ENCODE data around the gene SIK3.
"Not testable (repeated sequence)": the region's sequence is repeated elsewhere in the genome, so short reads cannot be mapped to it uniquely, and the experiment has no call there.

The SIK3 gene

DNA sequence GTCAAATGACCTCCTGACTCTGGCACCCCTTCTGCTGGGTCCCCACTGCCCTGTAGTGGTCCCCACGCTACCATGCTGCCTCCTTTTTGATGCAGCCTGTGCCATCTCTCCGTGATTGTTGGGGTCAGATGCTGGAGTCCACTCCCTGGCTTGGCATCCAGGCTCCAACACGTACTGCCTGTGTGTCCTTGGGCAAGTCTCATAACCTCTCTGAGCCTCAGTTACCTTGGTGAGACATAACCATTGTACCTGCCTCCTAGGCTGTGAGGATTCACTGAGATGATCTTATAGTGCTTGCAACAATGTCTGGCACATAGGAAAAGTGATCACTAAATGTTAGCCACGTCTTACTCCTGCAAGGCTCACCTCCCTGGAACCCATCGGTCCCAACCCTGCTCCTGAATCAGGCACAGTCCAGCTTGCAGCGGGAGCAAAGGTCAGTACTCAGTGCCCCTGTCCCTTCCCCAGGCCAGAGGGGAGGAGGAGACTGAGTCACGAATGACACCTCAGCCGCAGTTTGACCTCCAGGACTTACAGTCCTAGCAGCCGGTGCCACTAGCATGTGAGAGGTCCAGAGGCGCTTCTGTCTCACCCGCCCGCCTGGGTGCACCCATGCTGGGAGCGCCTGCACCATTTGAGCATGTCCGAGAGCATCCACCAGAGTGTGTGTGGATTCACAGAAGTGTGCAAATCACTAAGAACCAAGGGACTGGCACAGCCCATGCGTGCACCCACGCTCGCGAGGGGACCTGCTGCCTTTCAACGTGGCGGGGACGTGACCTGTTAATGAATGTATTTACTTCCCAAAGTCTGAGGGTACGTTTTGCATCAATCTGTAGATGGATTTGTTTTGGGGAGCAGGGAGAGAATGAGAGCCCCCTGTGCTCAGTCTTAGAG lies 272.1 kb downstream of the SIK3 start:
- DNase-seq (ENCODE audit: low spot score) = no peak

DNA sequence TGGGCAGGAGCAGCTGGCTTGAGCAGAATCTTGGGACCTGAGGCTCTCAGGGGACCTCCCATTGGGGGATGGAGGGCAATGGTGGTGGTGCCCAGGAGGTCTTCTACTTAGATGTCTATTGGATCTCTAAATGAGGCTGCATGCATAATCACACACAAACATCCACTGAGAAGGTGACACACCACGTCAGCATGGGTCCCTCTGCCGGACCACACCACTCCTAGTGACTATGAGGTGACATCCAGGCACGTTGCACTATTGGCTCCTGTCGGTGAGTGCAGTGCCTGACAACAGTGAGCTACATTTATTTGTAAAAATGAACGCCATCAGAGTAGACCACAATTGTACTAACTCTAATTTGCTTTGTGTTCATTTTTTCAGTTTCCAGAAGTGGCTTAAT lies 272.8 kb downstream of the SIK3 start:
- DNase-seq (ENCODE audit: low spot score) = no peak

DNA sequence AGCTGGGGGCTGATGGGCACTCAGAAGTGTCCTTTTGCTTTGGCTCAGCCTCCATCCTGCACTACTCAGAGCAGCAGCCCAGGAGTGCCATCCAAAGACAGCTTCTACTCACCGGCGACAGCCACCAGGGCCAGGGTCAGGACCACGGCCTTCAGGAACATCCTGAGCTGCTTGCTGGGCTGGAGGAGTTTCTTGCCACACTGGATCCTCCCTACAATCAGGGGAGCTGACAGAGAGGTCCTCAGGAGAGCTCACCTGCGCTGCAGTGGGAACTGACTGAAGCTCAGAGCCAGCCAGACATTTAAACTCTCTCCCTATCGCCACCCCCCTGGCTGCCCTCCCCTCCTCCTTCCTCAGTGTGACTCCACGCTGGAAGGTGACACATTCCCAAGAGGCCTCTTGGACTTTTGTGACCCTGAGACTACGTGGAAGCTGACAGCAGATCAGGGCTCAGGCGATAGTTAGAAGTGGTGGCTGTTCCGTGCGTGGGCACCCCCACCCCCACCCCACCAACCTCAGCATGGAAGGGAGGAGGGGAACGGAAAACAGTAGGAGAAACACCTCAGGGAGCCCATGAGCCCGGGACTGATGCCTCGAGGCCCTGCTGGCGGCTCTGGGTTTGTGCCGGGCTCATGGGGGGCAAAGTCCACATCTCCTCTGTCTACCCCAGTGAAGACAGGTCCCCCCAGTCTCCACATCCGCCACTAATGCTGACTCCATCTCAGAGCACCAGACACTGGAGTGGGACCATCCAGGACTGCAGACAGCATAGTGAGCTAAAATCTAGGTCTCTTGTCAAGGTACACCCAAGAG lies 275.0 kb downstream of the SIK3 start, which contains the start of gene APOA4:
TSS of gene APOA4 (minus strand) at position 274 of the 813 bp plus-strand sequence. CDS start at position 161, 113 bp downstream.
- no peak for DNase-seq (ENCODE audit: low spot score)

DNA sequence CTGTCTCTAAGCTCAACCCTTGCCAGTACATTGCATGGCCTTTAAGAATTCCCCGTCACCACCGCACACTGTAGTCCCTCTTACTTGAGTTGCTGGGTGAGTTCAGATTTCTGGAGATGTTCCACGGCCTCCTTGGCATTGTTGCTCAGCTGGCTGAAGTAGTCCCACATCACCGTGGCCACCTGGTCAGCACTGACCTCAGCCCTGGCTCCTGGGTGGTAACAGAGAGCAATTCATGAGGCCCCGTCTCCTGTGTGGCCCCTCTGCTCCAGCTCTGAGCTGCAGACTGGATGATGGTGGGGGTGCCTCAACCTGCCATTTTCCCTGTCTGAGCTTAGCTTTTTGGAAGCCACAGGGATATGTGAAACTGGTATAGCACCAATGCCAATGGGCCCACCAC lies 275.7 kb downstream of the SIK3 start:
- no peak for DNase-seq (ENCODE audit: low spot score)

DNA sequence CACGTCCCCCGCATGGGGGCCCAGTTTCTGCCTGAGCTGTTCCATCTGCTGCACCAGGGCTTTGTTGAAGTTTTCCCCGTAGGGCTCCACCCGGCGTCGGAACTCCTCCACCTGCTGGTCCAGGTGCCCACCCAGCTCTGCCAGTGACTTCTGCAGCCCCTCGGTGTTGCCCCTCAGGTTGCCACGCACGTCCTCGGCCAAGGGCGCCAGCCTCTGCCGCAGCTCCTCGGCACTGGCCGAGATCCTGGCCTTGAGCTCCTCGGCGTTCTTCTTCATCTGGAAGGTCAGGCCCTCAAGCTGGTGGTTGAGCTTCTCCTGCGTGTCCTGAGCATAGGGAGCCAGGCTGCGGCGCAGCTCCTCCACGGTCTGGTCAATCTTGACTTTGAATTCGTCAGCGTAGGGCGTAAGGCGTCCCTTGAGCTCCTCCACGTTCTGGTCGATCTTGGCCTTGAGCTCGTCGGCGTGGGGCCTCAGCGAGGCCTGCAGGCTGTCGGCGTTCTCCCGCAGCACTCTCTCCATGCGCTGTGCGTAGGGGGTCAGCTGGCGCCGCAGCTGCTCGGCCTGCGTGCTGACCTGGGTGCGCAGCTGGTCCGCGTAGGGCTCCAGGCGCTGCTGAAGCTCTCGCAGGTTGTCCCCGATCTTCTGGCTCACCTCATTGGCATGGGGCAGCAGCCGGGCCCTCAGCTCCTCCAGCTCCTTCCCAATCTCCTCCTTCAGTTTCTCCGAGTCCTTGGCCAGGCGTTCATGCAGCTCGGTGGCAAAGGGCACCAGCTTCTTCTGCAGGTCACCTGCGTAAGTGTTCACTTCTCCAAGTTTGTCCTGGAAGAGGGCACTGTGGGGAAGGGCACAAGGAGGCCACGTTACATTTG lies 276.9 kb downstream of the SIK3 start:
- DNase-seq (ENCODE audit: low spot score) = no peak

DNA sequence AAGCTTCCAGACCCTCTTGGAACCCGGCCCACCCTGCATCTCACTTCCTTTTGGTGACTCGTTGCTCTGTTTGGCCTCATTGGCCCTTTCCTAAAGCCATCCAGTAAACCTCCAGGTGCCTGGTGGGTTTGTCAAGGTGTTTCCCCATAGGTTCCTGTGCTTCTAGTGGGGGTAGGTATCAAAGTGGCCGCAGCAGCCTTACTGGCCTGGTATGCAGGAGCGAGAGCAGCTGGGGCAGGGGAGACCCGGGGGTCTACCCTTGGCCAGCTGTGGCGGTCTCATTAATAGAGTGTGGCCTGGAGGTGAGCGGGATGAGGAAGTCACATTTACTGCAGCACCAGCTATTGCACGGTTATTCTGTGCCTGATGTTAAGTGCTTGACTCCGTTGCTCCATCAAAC lies 279.2 kb downstream of the SIK3 start:
- DNase-seq (ENCODE audit: low spot score) = no peak

DNA sequence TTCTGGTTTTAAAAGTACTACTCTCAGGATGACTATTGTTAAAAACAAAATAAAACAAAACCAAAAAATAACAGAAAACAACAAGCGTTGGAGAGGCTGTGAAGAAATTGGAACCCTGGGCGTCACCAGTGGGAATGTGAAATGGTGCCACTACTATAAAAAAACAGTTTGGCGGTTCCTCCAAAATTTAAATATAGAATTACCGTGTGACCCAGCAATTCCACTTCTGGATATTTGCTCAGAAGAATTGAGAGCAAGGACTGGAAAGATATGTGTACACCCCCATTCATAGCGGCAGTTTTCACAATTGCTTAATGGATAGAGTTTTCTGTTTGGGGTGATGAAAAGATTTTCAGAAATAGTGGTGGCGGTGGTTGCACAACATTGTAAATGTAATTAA lies 283.7 kb downstream of the SIK3 start:
- DNase-seq (ENCODE audit: low spot score) = no peak

DNA sequence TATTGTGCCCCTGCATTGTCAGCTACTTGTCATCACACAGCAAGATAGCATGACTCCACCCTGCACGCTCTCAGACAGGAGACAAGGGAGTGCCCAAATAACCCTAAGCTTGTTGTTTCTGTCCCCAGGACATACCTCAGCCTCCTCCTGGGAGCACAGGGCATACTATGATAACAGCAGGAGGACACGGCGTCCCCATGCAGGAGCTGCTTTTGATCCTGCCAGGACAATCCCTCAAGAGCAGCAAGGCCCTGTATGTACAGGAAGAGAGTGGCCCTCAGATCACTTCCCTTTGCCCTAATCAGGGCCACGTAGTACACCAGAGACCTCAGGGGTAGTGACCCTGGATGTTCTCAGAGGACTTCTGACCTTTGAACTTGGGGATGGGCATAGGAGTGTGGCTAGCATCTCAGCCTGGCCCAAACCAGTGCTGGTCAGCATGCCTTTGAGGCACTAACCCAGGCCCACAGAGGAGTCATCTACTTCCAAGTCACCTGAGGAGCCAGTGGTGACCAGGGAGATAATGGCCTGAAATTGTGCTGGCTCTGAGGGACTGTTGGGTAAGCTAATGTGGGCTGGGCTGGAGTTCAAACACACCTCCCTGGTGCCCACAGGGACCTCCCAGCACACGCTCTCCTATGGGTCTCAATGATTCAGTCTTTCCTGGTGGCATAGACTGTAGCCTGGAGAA lies 284.3 kb downstream of the SIK3 start:
- no peak for DNase-seq (ENCODE audit: low spot score)

DNA sequence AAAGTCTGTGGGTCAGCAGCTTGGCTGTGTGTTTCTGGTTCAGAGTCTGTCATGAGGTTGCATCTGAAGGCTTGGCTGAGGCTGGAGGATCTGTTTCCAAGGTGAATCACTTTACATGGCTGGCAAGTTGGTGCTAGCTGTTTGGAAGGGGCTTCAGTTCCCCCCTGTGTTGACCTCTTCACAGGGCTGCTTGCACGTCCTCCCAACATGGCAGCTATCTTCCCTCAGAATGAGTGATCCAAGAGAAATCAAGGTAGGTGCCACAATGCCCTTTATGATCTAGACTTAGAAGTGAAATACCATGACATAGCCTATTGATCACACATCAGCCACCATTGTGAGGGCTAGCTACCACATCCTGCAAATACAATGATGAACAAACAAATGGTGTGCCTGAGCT lies 285.1 kb downstream of the SIK3 start:
- DNase-seq (ENCODE audit: low spot score) = no peak

DNA sequence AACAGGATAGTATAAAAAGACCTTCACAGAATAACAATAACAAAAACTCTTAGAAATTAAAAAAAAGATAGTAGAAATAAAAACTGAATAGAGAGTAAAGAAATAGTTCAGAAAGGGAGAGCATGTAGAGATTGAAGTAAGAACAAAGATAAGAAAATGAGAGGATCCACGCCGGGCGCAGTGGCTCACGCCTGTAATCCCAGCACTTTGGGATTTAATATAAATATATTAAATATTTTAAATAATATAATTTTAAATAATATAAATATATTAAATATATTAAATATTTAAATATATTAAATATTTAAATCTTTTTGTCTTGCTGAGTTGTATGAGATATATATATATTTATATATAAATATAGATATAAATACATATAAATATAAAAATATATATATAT lies 286.1 kb downstream of the SIK3 start:
- no peak for DNase-seq (ENCODE audit: low spot score)

DNA sequence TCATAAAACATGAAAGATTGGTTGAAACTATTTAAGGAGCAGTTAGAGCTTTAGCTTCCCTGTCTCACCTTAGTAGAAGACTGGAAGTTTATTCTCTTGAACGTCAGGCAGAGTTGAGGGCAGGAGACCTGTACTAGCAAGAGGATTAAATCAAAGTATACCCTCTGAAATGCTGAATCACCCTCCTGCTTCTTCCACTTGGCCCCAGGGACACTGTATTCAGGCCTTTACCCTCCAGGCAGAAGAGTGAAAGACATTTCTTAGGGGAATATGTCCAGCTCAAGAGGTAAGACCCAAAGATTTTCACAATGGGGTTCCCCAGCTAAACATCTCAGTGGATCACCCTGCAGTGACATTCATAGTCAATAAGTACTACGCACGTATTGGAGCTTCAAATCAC lies 287.0 kb downstream of the SIK3 start:
- DNase-seq (ENCODE audit: low spot score) = no peak

DNA sequence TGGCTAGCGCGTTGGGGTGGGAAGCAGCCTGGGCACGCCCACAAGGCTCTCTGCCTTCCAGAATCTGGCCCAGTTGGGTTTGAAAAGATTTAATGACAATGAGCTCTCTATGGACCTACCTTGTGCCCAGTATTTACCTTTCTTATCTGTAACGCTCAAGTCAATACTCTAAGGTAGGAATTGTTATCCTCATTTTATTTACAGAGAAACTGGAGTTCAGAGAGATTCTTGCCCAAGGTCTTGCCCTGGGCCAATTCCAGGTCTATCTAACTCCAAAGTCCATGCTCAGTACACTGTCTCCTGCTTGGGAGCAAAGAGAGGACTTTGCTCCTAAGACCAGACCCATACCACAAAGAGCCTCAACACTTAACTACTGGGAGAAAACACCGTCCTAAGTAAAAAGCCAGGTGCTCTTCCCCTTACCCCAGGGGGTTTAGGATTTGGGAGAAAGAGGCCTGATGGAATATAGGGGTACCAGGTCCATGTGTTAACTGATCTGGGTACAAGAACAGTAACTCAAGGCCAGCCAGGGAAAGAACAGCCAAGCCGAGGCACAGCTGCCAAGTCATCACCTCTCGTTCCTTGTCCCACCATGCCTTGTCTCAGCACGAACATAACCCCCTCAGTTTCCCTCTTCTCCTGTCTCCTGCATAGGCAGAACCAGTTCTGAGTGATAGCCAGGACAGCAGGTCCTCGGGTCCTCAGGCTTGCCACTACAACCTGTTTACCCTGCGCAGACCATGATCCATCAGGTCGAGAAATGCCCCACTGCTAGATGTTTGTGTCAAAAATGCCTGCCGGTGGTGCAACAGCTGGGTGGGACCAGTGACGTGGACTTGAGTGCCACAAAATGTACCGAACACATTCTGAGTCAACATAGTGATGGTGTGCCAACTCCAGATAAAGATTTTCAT lies 289.7 kb downstream of the SIK3 start:
- no peak for DNase-seq (ENCODE audit: low spot score)

DNA sequence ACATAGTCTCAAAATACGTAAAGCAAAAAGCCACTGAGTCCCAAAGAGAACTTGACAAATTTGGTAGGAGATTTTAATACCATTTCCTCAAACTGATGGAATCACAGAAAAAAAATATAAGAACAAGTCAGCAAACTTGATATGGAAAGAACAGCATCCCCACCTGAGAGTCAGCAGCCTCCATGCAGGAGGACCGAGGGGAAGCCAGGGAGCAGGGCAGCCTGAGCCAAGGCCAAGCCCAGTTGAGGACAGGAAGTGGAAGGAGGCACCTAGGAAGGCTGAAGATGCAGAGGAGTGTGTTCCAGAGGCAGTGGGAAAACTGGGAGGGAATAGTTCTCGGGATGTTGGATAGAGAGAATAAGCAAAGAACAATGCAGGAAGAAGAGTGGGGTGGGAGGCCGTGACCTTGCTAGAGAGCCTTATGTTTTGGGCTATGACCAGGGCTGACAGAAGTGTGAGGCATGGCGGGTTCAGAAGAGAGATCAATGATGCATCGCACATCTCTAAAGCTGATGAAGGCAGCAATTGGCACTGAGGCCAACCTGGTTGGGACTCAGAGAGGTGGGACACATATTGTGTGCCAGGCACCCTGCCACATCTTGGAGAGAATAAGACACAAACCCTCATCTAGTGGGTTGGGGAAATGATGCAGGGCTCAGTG lies 290.5 kb downstream of the SIK3 start:
- DNase-seq (ENCODE audit: low spot score) = no peak

DNA sequence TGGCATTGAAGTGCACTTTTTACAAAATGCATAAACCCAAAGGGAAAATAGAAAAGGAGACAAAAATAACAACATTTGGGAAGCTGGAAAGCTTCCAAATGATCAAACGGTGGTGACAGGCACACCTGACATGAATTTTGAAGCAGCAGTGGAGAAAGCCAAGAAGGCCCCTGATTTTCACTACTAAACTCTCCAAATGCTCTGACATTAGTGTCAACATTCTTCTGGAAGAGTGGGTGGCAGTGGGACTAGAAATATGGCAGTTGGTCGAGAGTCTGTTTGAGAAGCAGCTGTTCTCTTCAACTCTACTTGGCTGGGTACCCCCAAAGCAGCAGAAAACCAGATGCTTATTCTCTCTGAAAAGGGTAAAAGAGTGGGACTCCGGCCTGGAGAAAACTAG lies 294.2 kb downstream of the SIK3 start:
- no peak for DNase-seq (ENCODE audit: low spot score)

DNA sequence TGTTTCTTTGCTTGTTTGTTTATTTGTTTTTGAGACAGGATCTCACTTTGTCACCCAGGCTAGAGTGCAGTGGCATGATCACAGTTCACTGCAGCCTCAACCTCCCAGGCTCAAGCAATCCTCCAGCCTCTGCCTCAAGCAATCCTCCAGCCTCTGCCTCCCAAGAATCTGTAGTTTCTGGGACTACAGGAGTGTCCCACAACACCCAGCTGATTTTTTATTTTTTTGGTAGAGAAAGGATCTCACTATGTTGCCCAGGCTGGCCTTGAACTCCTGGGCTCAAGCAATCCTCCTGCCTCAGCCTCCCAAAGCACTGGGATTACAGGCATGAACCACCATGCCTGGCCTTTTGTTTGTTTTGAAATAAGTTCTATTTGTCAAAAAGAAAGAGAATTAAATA lies 296.6 kb downstream of the SIK3 start:
- DNase-seq (ENCODE audit: low spot score) = not testable (repeated sequence)

DNA sequence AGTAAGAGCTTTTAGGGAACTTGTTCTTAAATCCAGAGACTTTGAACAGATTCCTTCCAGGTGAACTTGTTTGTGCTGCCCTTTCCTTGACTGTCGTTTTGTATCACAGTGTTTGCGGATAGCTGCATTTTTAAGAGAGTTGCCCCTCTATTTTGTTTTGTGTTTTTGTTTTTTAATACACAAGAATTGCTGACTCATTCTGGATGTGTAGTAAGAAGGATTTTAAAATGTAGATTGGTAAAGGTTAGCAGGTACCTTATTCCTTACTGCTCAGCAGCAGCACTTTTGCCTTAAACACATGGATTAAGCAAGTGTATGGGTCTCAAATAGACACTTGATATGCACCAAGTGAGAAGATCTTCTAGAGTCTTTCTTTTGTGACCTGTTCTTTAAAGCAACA lies 297.6 kb downstream of the SIK3 start:
- DNase-seq (ENCODE audit: low spot score) = no peak

DNA sequence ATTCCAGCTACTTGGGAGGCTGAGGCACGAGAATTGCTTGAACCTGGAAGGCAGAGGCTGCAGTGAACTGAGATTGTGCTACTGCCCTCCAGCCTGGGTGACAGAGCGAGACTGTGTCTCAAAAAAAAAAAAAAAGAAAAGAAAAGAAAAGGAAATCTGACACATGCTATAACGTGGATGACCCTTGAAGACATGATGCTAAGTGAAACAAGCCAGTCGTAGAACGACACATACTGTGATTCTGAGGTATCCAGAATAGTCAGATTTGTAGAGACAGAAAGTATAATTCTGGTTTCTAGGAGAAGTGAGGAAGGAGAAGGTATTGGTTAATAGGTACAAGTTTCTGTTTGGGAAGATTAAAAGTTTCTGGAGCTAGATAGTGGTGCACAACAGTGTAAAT lies 299.9 kb downstream of the SIK3 start:
- DNase-seq (ENCODE audit: low spot score) = no peak

DNA sequence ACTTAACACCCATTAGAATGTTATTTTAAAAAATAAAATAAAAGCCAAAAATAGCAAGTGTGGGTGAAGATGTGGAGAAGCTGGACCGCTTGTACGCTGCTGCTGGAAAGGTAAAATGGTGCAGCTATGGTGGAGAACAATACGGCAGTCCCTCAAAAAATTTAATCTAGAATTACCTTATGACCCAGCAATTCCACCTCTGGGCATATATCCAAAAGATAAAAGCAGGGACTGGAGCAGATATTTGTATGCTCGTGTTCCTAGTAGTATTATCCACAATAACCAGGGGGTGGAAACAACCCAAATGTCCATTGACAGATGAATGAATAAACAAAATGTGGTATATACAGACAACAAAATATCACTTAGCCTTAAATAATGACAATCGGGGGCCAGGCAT lies 300.4 kb downstream of the SIK3 start:
- DNase-seq (ENCODE audit: low spot score) = no peak

DNA sequence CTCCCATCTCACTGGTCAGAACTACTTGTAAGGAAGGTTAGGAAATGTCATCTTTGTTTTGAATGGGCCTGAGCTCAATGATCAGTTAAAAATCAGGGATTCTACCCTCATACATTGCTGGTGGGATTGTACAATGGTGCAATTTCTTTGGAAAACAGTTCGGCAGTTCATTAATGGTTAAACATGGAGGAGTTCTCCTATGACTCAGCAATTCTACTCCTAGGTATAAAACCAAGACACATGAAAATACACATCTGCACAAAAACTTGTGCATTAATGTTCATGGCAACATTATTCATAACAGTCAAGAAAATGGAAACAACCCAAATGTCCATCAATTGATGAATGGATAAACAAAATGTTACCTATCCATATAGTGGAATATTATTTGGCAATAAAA lies 301.7 kb downstream of the SIK3 start:
- DNase-seq (ENCODE audit: low spot score) = no peak

DNA sequence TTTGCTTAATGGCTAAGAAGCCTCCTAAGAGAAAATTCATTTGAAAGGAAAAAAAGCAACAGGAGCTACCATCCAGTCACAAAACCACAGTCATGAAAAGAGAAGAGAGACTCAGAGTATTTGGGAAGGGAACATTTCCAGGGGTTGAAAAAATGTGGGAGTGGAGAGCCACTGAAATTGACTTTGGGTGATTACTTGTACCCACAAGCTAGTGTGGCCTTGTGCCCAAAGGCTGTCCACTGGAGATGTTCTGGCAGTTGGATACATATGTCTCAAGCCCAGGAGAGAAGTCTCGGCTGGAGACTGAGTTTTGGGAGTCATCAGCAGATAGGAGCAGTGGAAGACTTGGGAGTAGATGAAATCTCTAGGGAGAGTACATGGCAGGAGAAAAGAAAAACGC lies 303.4 kb downstream of the SIK3 start:
- no peak for DNase-seq (ENCODE audit: low spot score)

Measured in SW480 (cell line).